Kidney (tissue), 14 donors: Measurements from ENCODE around the gene ITPRIPL2. TPM values are rescaled to one million over a fixed set of nuclear protein-coding genes. Genes with fewer than 3 reads are reported as not detected.

ENCODE experiments used
- DNase-seq, 5 donors: peaks; one replicate each; pipeline ENCODE4 v3.0.0-alpha.2; 2013 to 2020
- FAIRE-seq: peaks from 2 replicates; lab custom pipeline; 2012; peaks lifted over from hg19 to GRCh38; lab: Jason Lieb, UNC
- H3K27ac ChIP-seq, 2 donors: one replicate each; pipeline ENCODE4 v1.7.0; 2013; ENCODE audit warnings: low read depth in 2 of 2, low read length in 2 of 2, inconsistent platforms in 1 of 2
- H3K27me3 ChIP-seq: one replicate; pipeline ENCODE4 v1.7.1; 2013; ENCODE audit warnings: low read length, inconsistent platforms; ENCODE audit not compliant: control insufficient read depth, insufficient read depth
- H3K36me3 ChIP-seq, 3 donors: one replicate each; pipeline versions ENCODE4 v1.7.0 to v1.7.1; 2013; ENCODE audit warnings: low read length in 3 of 3, control low read depth in 1 of 3, inconsistent platforms in 1 of 3; ENCODE audit not compliant: insufficient read depth in 3 of 3, control insufficient read depth in 2 of 3
- H3K4me1 ChIP-seq, 3 donors: one replicate each; pipeline versions ENCODE4 v1.7.0 to v1.7.1; 2013; ENCODE audit warnings: low read length in 3 of 3, inconsistent platforms in 1 of 3, low read depth in 1 of 3; ENCODE audit not compliant: control insufficient read depth in 2 of 3, insufficient read depth in 2 of 3
- H3K4me3 ChIP-seq, 3 donors: one replicate each; pipeline versions ENCODE4 v1.7.0 to v1.8.1; 2013; ENCODE audit warnings: low read length in 3 of 3, control low read depth in 1 of 3, inconsistent platforms in 1 of 3
- H3K9ac ChIP-seq, 3 donors: one replicate each; pipeline versions ENCODE4 v1.7.0 to v1.7.1; 2013; ENCODE audit warnings: low read length in 3 of 3, control low read depth in 1 of 3, inconsistent platforms in 1 of 3
- H3K9me3 ChIP-seq, 3 donors: one replicate each; pipeline versions ENCODE4 v1.7.0 to v1.7.1; 2013; ENCODE audit warnings: low read length in 3 of 3, control low read depth in 1 of 3, inconsistent platforms in 1 of 3; ENCODE audit not compliant: control insufficient read depth in 2 of 3, insufficient read depth in 1 of 3
- CTCF ChIP-seq: IDR thresholded peaks from 3 replicates; pipeline ENCODE4 v1.5.1; 2012; ENCODE audit warnings: mild to moderate bottlenecking, moderate library complexity, borderline replicate concordance; ENCODE audit not compliant: insufficient read depth; ENCODE audit errors: extremely low read depth
- intact Hi-C: fragments of 100-400 bp; cut with DNase I; formaldehyde crosslinking; loops from one replicate; pipeline ENCODE4 v1.11.1; 2022
- polyA plus RNA-seq: library from polyadenylated mRNA; stranded (reverse); fragments of 350-450 nt; fragmentation: Illumina TruSeq; extraction: RNeasy Lipid Tissue Mini Kit (QIAGEN cat#74804); gene quantifications from one replicate; pipeline ENCODE4 v1.2.3, GENCODE V29; 2014; ENCODE audit warnings: low read depth, low replicate concordance; ENCODE audit not compliant: insufficient read depth
- total RNA-seq: library from RNA; stranded (reverse); fragmentation: NEBNext Ultra II Directional; extraction: Animal tissue kit (Norgen Biotek cat#: 25700); gene quantifications from one replicate; pipeline ENCODE4 v1.2.1, GENCODE V29; 2021
- donor health status: control.
- donor health status: control.
- donor health status: control.
- donor health status: control.
- donor health status: control.
- donor health status: DM: yes; HTN: yes; CAD: no.
- donor health status: Normal renal cell carcinoma (clear cell type).

Gene ITPRIPL2
- total and polyA plus RNA-seq, 2 donors from 2014 or later: 6.7 to 48.1 TPM

GRCh38 chr16:19112099-19112407 lies 1.7 kb upstream of the ITPRIPL2 start:
- DNase-seq (no peak), FAIRE-seq (no peak)
- Histone ChIP-seq H3K4me1 (peaks cover 0 to 18% (median 0%) of the 10 kb centered on the region in 3 donors), H3K36me3 (peaks cover 0 to 5% (median 0%) of the 10 kb centered on the region in 3 donors), H3K27ac (no peak overlapping the region), H3K9me3 (no peaks in the 10 kb centered on the region), H3K27me3 (no peaks in the 10 kb centered on the region), H3K9ac (peak overlapping the region in 1 of 3 donors; percentile 34), H3K4me3 (no peak overlapping the region)
- no peak for TF ChIP-seq CTCF
- intact Hi-C loops: no loop called here

- Histone ChIP-seq H3K27me3 (no peaks in the 10 kb centered on the region), H3K9ac (peak overlapping the region in 2 of 3 donors; percentile 55)
Observed at GRCh38 chr16:19114359-19115147, 789 bp downstream of the ITPRIPL2 start.

GRCh38 chr16:19115148-19116021 lies 1.6 kb downstream of the ITPRIPL2 start:
- Histone ChIP-seq H3K4me3 (peak overlapping the region in 1 of 3 donors; percentile 67), H3K27ac (peak overlapping the region; percentile 82 to 94), H3K36me3 (peaks cover 0 to 5% (median 0%) of the 10 kb centered on the region in 3 donors), H3K4me1 (peaks cover 0 to 27% (median 0%) of the 10 kb centered on the region in 3 donors), H3K9me3 (no peaks in the 10 kb centered on the region), H3K27me3 (no peaks in the 10 kb centered on the region), H3K9ac (no peak overlapping the region)
- intact Hi-C loops: no loop called here
- no peak for TF ChIP-seq CTCF
- peak in 2 of 5 donors; percentile 71 to 72 for DNase-seq
- no peak for FAIRE-seq

More at GRCh38 chr16:19114359-19115147, 789 bp downstream of the ITPRIPL2 start:
- H3K9me3 ChIP-seq: no peaks in the 10 kb centered on the region
- intact Hi-C loops: no loop called here
- H3K4me3 ChIP-seq: peak overlapping the region; percentile 36 to 67 (median 44)
- no peak for TF ChIP-seq CTCF
- DNase-seq: peak; percentile 60 to 89 (median 80)
- no peak for FAIRE-seq
- peaks cover 0 to 27% (median 0%) of the 10 kb centered on the region in 3 donors for H3K4me1 ChIP-seq
- H3K36me3 ChIP-seq: peaks cover 0 to 5% (median 0%) of the 10 kb centered on the region in 3 donors
- H3K27ac ChIP-seq: peak overlapping the region; percentile 82 to 94
